Measurements from ENCODE around the gene ABI3.
A peak's percentile ranks its signal among the peaks of the same experiment; 100 is the strongest.

The ABI3 gene

GRCh38 chr17:49204516-49204915 is 6.0 kb upstream of the ABI3 start:
- Histone ChIP-seq H3K4me1 (ENCODE audit: low read length) (peaks cover 4% of the 10 kb centered on the region), H3K9me3 (ENCODE audit: insufficient read depth, low read length) (no peaks in the 10 kb centered on the region), H3K4me3 (ENCODE audit: low read length) (no peak overlapping the region), H4K20me1 (ENCODE audit: insufficient read depth, low read length) (no peaks in the 10 kb centered on the region), H3K27me3 (ENCODE audit: low read depth, low read length) (no peaks in the 10 kb centered on the region), H3K4me2 (ENCODE audit: low read length) (no peak overlapping the region), H2AFZ (ENCODE audit: low read depth, low read length) (no peak overlapping the region), H3K27ac (ENCODE audit: low read length) (no peak overlapping the region), H3K36me3 (replicated peaks; ENCODE audit: low read depth, low read length) (peaks cover 3% of the 10 kb centered on the region), H3K9ac (ENCODE audit: low read length) (no peak overlapping the region), H3K79me2 (ENCODE audit: low read length) (no peaks in the 10 kb centered on the region)
- TF ChIP-seq CTCF (IDR thresholded peaks at IDR 0.05; ENCODE audit: low read depth, low read length) (no peak), EZH2phosphoT487 (IDR thresholded peaks at IDR 0.05; ENCODE audit: low read depth) (no peak)

- no peaks in the 10 kb centered on the region for H3K9me3 ChIP-seq (ENCODE audit: insufficient read depth, low read length)
- TF ChIP-seq CTCF (IDR thresholded peaks at IDR 0.05; ENCODE audit: low read depth, low read length) (no peak), EZH2phosphoT487 (IDR thresholded peaks at IDR 0.05; ENCODE audit: low read depth) (no peak)
Measured at GRCh38 chr17:49209061-49209571, 1.4 kb upstream of the ABI3 start.

GRCh38 chr17:49213399-49213798 is 2.9 kb downstream of the ABI3 start:
- Histone ChIP-seq H3K36me3 (replicated peaks; ENCODE audit: low read depth, low read length) (peaks cover 8% of the 10 kb centered on the region), H3K9me3 (ENCODE audit: insufficient read depth, low read length) (no peaks in the 10 kb centered on the region), H4K20me1 (ENCODE audit: insufficient read depth, low read length) (no peaks in the 10 kb centered on the region), H3K27me3 (ENCODE audit: low read depth, low read length) (no peaks in the 10 kb centered on the region), H2AFZ (ENCODE audit: low read depth, low read length) (no peak overlapping the region), H3K4me2 (ENCODE audit: low read length) (peak overlapping the region; percentile 64), H3K27ac (ENCODE audit: low read length) (peak overlapping the region; percentile 23; the same call in 1 of the 2 replicates), H3K79me2 (ENCODE audit: low read length) (peaks cover 5% of the 10 kb centered on the region; the same call in 1 of the 2 replicates), H3K4me3 (ENCODE audit: low read length) (peak overlapping the region; percentile 42), H3K9ac (ENCODE audit: low read length) (no peak overlapping the region), H3K4me1 (ENCODE audit: low read length) (peaks cover 74% of the 10 kb centered on the region)
- TF ChIP-seq EZH2phosphoT487 (IDR thresholded peaks at IDR 0.05; ENCODE audit: low read depth) = no peak
- TF ChIP-seq CTCF (IDR thresholded peaks at IDR 0.05; ENCODE audit: low read depth, low read length) = no peak

More at GRCh38 chr17:49209061-49209571, 1.4 kb upstream of the ABI3 start:
- Histone ChIP-seq H3K79me2 (ENCODE audit: low read length) (peaks cover 5% of the 10 kb centered on the region; the same call in 1 of the 2 replicates), H3K4me1 (ENCODE audit: low read length) (peaks cover 36% of the 10 kb centered on the region), H3K27me3 (ENCODE audit: low read depth, low read length) (no peaks in the 10 kb centered on the region), H3K27ac (ENCODE audit: low read length) (no peak overlapping the region), H4K20me1 (ENCODE audit: insufficient read depth, low read length) (no peaks in the 10 kb centered on the region), H3K4me2 (ENCODE audit: low read length) (peak overlapping the region; percentile 96), H3K4me3 (ENCODE audit: low read length) (peak overlapping the region; percentile 91; the same call in 1 of the 2 replicates), H3K36me3 (replicated peaks; ENCODE audit: low read depth, low read length) (peaks cover 3% of the 10 kb centered on the region), H2AFZ (ENCODE audit: low read depth, low read length) (no peak overlapping the region), H3K9ac (ENCODE audit: low read length) (no peak overlapping the region)

GRCh38 chr17:49213847-49214246 is 3.3 kb downstream of the ABI3 start:
- H3K4me3 ChIP-seq (ENCODE audit: low read length) = peak overlapping the region; percentile 42
- H3K4me2 ChIP-seq (ENCODE audit: low read length) = peak overlapping the region; percentile 64

More at GRCh38 chr17:49213847-49214246, 3.3 kb downstream of the ABI3 start:
- Histone ChIP-seq H2AFZ (ENCODE audit: low read depth, low read length) (no peak overlapping the region), H4K20me1 (ENCODE audit: insufficient read depth, low read length) (no peaks in the 10 kb centered on the region), H3K79me2 (ENCODE audit: low read length) (peaks cover 5% of the 10 kb centered on the region; the same call in 1 of the 2 replicates), H3K9ac (ENCODE audit: low read length) (no peak overlapping the region), H3K27ac (ENCODE audit: low read length) (peak overlapping the region; percentile 23; the same call in 1 of the 2 replicates), H3K36me3 (replicated peaks; ENCODE audit: low read depth, low read length) (peaks cover 8% of the 10 kb centered on the region), H3K27me3 (ENCODE audit: low read depth, low read length) (no peaks in the 10 kb centered on the region), H3K9me3 (ENCODE audit: insufficient read depth, low read length) (no peaks in the 10 kb centered on the region), H3K4me1 (ENCODE audit: low read length) (peaks cover 79% of the 10 kb centered on the region)
- no peak for TF ChIP-seq EZH2phosphoT487 (IDR thresholded peaks at IDR 0.05; ENCODE audit: low read depth)
- no peak for TF ChIP-seq CTCF (IDR thresholded peaks at IDR 0.05; ENCODE audit: low read depth, low read length)
